Keratinocyte (primary cell): ENCODE results near the gene PAH. TPM values are rescaled to one million over a fixed set of nuclear protein-coding genes. Genes with fewer than 3 reads are reported as not detected.
"Not testable (repeated sequence)": the region's sequence is repeated elsewhere in the genome, so short reads cannot be mapped to it uniquely, and the experiment has no call there.

Experiments
- DNase-seq: peaks from one replicate; pipeline ENCODE4 v3.0.0-alpha.2; 2011; ENCODE audit warnings: low read depth, missing footprints, low spot score
- FAIRE-seq: peaks from 2 replicates; lab custom pipeline; 2011; peaks lifted over from hg19 to GRCh38; lab: Jason Lieb, UNC
- H2AFZ ChIP-seq: 2 replicates; pipeline ENCODE4 v1.6.0; 2012; ENCODE audit warnings: low read length, control low read depth, inconsistent platforms; ENCODE audit not compliant: control insufficient read depth
- H3K27ac ChIP-seq: 2 replicates; pipeline ENCODE4 v1.5.1; 2011; ENCODE audit warnings: low read length; ENCODE audit not compliant: control insufficient read depth, insufficient read depth
- H3K27me3 ChIP-seq: 3 replicates; pipeline ENCODE4 v1.6.0; 2011; ENCODE audit warnings: low read length; ENCODE audit not compliant: control insufficient read depth, insufficient read depth; ENCODE audit errors: extremely low read depth
- H3K36me3 ChIP-seq, 2 experiments: 2 replicates in 1 of 2; 3 replicates in 1 of 2; pipeline ENCODE4 v1.5.1; 2011; ENCODE audit warnings: low read length in 2 of 2, mild to moderate bottlenecking in 1 of 2; ENCODE audit not compliant: control insufficient read depth in 2 of 2, insufficient read depth in 2 of 2; ENCODE audit errors: extremely low read depth in 1 of 2
- H3K4me1 ChIP-seq: 3 replicates; pipeline ENCODE4 v1.5.1; 2011; ENCODE audit warnings: low read length; ENCODE audit not compliant: control insufficient read depth, insufficient read depth; ENCODE audit errors: extremely low read depth
- H3K4me2 ChIP-seq: 3 replicates; pipeline ENCODE4 v1.6.0; 2011; ENCODE audit warnings: low read depth, low read length; ENCODE audit not compliant: control insufficient read depth, insufficient read depth; ENCODE audit errors: extremely low read depth
- H3K4me3 ChIP-seq, 3 experiments: fragments of 200-600 bp in 1 of 3; sonication (generic) in 1 of 3; 2 replicates in 2 of 3; 3 replicates in 1 of 3; pipeline ENCODE4 v1.5.1; 2011 to 2016; ENCODE audit warnings: low read length in 3 of 3, mild to moderate bottlenecking in 3 of 3, control low read depth in 2 of 3, inconsistent platforms in 1 of 3, low read depth in 1 of 3, mixed read lengths in 1 of 3, mixed run types in 1 of 3, moderate library complexity in 1 of 3; ENCODE audit not compliant: control insufficient read depth in 2 of 3, insufficient read depth in 2 of 3; ENCODE audit errors: extremely low read depth in 1 of 3
- H3K79me2 ChIP-seq: 2 replicates; pipeline ENCODE4 v1.6.0; 2012; ENCODE audit warnings: low read length; ENCODE audit not compliant: control insufficient read depth, insufficient read depth
- H3K9ac ChIP-seq: 3 replicates; pipeline ENCODE4 v1.6.0; 2011; ENCODE audit warnings: low read length; ENCODE audit not compliant: control insufficient read depth, insufficient read depth; ENCODE audit errors: extremely low read depth
- H3K9me1 ChIP-seq: 3 replicates; pipeline ENCODE4 v1.6.0; 2011; ENCODE audit warnings: low read length; ENCODE audit not compliant: control insufficient read depth, insufficient read depth; ENCODE audit errors: extremely low read depth
- H3K9me3 ChIP-seq: 2 replicates; pipeline ENCODE4 v1.5.1; 2012; ENCODE audit warnings: low read depth, low read length; ENCODE audit not compliant: control insufficient read depth
- H4K20me1 ChIP-seq: 3 replicates; pipeline ENCODE4 v1.6.0; 2011; ENCODE audit warnings: low read length; ENCODE audit not compliant: control insufficient read depth, insufficient read depth; ENCODE audit errors: extremely low read depth
- EZH2 ChIP-seq: IDR thresholded peaks from one replicate; pipeline ENCODE4 v1.6.1; 2012; ENCODE audit warnings: inconsistent platforms, mild to moderate bottlenecking, low read length, moderate library complexity
- dilution Hi-C: fragments of 300-500 bp; cut with MboI; formaldehyde crosslinking; loops from one replicate; pipeline ENCODE4 v1.7.0; 2020; ENCODE audit warnings: low sequenced_read_pairs; ENCODE audit not compliant: extremely low pct_ligation_motif_present
- polyA plus RNA-seq, 5 experiments: library from polyadenylated mRNA; depleted of rRNA in 3 of 5; stranded (reverse) in 3 of 5; stranded (forward) in 1 of 5; unstranded in 1 of 5; fragments of >200 nt; gene quantifications; 1 replicate in 1 of 5; 2 replicates in 3 of 5; 3 replicates in 1 of 5; pipeline versions ENCODE4 v1.2.1 to v1.2.3, GENCODE V29; 2011 to 2012; ENCODE audit warnings: missing spikeins in 2 of 5, low read depth in 1 of 5, low replicate concordance in 1 of 5
- TF ChIP-seq, protein P1 (sequence below), 3 experiments: IDR thresholded peaks in 1 of 3; conservative IDR thresholded peaks in 1 of 3; optimal IDR thresholded peaks in 1 of 3; 2 replicates in 2 of 3; 3 replicates in 1 of 3; pipeline versions ENCODE3 to v1.5.1; 2011; ENCODE audit warnings: low read length in 3 of 3, mild to moderate bottlenecking in 3 of 3, moderate library complexity in 2 of 3, control low read depth in 1 of 3, inconsistent platforms in 1 of 3; ENCODE audit not compliant: insufficient read depth in 2 of 3; ENCODE audit errors: extremely low read depth in 1 of 3

PAH gene
- polyA plus RNA-seq, 1 donor (not counting 4 experiments of a cell fraction or from before 2014, with no cell fraction given), result not detected

DNA sequence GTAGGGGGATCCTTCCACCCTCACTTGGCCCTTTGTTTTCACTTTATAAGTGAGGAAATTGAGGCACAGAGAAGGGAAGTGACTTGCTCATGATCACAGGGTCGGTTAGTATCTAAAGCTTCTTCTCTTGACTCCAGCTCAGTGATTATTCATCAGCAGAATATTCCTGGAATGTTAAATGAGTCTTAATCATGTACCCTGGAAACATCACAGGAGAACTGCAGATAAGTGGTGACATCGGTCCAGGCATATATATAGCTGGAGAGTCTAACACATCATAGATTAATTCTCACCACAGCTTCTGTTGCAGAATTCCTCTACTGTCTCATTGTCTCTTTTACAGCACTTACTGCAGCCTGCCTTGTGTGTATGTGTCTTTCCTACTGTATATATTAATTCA, 69.9 kb downstream of the PAH start:
- H3K27me3 ChIP-seq, result no peaks in the 10 kb centered on the region
- no peak for FAIRE-seq
- H3K79me2 ChIP-seq, result no peaks in the 10 kb centered on the region
- H4K20me1 ChIP-seq, result no peaks in the 10 kb centered on the region
- no peaks in the 10 kb centered on the region for H3K4me1 ChIP-seq
- dilution Hi-C loops, result no loop called here
- H3K4me3 ChIP-seq, result no peak overlapping the region
- no peak for DNase-seq
- H3K4me2 ChIP-seq, result no peak overlapping the region
- H3K9ac ChIP-seq, result no peak overlapping the region
- no peaks in the 10 kb centered on the region for H3K36me3 ChIP-seq
- TF ChIP-seq, protein P1, sequence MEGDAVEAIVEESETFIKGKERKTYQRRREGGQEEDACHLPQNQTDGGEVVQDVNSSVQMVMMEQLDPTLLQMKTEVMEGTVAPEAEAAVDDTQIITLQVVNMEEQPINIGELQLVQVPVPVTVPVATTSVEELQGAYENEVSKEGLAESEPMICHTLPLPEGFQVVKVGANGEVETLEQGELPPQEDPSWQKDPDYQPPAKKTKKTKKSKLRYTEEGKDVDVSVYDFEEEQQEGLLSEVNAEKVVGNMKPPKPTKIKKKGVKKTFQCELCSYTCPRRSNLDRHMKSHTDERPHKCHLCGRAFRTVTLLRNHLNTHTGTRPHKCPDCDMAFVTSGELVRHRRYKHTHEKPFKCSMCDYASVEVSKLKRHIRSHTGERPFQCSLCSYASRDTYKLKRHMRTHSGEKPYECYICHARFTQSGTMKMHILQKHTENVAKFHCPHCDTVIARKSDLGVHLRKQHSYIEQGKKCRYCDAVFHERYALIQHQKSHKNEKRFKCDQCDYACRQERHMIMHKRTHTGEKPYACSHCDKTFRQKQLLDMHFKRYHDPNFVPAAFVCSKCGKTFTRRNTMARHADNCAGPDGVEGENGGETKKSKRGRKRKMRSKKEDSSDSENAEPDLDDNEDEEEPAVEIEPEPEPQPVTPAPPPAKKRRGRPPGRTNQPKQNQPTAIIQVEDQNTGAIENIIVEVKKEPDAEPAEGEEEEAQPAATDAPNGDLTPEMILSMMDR (optimal IDR thresholded peaks at IDR 0.05 in 1 of 3, IDR thresholded peaks at IDR 0.05 in 1 of 3, conservative IDR thresholded peaks at IDR 0.05 in 1 of 3; ENCODE audit: extremely low read depth in 1 of 3, insufficient read depth in 2 of 3, low read length in 3 of 3), result no peak
- no peak for TF ChIP-seq EZH2
- H3K27ac ChIP-seq, result no peak overlapping the region
- no peaks in the 10 kb centered on the region for H3K9me1 ChIP-seq
- H2AFZ ChIP-seq, result no peak overlapping the region
- no peaks in the 10 kb centered on the region for H3K9me3 ChIP-seq

DNA sequence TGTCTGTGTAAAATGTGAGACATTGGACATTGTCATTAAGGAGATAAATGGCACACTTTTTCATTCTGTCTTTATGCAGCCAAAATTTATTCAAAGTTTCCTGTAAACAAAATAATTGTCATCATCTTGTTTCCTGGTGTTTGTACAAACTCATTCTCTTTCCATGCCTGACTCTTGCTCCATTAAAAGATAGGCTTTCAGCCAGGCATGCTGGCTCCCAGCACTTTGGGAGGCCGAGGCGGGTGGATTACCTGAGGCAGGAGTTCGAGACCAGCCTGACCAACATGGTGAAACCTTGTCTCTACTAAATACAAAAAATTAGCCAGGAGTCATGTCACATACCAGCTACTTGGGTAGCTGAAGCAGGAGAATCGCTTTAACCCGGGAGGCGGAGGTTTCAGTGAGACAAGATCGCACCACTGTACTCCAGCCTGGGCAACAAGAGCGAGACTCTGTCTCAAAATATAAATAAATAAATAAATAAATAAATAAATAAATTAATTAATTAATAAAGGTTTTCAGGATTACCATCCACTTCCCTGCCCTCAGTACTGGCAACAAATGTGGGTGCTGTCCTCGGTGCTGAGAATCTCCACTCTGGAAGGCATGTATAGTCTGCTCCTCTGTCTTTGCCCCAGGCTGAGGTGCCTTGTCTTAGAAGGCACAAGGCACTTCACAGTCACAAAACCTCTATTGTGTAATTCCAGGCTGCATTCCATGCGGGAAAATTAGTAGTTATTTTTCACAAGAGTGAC, 83.2 kb downstream of the PAH start:
- Histone ChIP-seq H3K9me3 (no peaks in the 10 kb centered on the region), H3K4me2 (no peak overlapping the region), H3K79me2 (no peaks in the 10 kb centered on the region), H3K27ac (no peak overlapping the region), H3K4me1 (no peaks in the 10 kb centered on the region), H4K20me1 (no peaks in the 10 kb centered on the region), H2AFZ (no peak overlapping the region), H3K4me3 (no peak overlapping the region), H3K9ac (no peak overlapping the region), H3K9me1 (no peaks in the 10 kb centered on the region), H3K36me3 (no peaks in the 10 kb centered on the region), H3K27me3 (no peaks in the 10 kb centered on the region)
- FAIRE-seq (no peak), DNase-seq (no peak)
- no peak for TF ChIP-seq EZH2
- TF ChIP-seq, protein P1 (optimal IDR thresholded peaks at IDR 0.05 in 1 of 3, IDR thresholded peaks at IDR 0.05 in 1 of 3, conservative IDR thresholded peaks at IDR 0.05 in 1 of 3; ENCODE audit: extremely low read depth in 1 of 3, insufficient read depth in 2 of 3, low read length in 3 of 3), result no peak
- dilution Hi-C loops, result no loop called here

DNA sequence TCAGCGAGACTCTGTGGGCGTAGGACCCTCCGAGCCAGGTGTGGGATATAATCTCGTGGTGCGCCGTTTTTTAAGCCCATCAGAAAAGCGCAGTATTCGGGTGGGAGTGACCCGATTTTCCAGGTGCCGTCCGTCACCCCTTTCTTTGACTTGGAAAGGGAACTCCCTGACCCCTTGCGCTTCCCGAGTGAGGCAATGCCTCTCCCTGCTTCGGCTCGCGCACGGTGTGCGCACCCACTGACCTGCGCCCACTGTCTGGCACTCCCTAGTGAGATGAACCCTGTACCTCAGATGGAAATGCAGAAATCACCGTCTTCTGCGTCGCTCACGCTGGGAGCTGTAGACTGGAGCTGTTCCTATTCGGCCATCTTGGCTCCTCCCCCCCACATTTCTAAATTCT, 84.2 kb downstream of the PAH start:
- H3K9me3 ChIP-seq, H3K9me1 ChIP-seq, H3K36me3 ChIP-seq, H2AFZ ChIP-seq, H3K4me3 ChIP-seq, DNase-seq, H4K20me1 ChIP-seq, H3K4me1 ChIP-seq, H3K27ac ChIP-seq, H3K9ac ChIP-seq, dilution Hi-C loops, H3K27me3 ChIP-seq, FAIRE-seq, H3K79me2 ChIP-seq, H3K4me2 ChIP-seq: not testable (repeated sequence)
